ENCODE results near the gene STOX2. TPM values are rescaled to one million over a fixed set of nuclear protein-coding genes. Genes with fewer than 3 reads are reported as not detected.

The STOX2 gene
- total and polyA plus RNA-seq, 12 donors = 2.2 to 25.5 (median 13.7) TPM

DNA sequence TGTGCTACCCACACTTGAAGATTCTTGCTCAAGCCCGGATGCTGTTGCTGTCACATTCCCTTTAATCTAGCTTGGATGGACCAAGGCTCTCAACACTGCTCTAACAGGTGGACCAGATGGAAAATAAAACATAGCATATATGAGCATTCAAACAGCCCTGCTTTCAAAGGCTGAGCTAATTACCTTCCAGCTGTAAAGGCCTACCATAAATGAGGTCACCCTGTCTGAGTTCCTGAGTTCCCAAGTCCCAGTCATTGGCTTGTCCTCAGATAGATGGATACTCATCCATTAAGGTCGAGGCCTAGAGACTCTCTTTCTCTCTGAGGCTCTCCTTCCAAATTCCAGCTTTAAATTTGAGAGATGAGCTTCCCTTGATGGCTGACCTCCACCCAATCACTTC, 147.5 kb downstream of the STOX2 start:
- WGBS, 2 donors = 90 to 92% methylated on average over 2 of the region's 2 CpGs
- TF ChIP-seq, protein P1, sequence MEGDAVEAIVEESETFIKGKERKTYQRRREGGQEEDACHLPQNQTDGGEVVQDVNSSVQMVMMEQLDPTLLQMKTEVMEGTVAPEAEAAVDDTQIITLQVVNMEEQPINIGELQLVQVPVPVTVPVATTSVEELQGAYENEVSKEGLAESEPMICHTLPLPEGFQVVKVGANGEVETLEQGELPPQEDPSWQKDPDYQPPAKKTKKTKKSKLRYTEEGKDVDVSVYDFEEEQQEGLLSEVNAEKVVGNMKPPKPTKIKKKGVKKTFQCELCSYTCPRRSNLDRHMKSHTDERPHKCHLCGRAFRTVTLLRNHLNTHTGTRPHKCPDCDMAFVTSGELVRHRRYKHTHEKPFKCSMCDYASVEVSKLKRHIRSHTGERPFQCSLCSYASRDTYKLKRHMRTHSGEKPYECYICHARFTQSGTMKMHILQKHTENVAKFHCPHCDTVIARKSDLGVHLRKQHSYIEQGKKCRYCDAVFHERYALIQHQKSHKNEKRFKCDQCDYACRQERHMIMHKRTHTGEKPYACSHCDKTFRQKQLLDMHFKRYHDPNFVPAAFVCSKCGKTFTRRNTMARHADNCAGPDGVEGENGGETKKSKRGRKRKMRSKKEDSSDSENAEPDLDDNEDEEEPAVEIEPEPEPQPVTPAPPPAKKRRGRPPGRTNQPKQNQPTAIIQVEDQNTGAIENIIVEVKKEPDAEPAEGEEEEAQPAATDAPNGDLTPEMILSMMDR (IDR thresholded peaks at IDR 0.05) = no peak
- DNase-seq = no peak
- H3K27ac ChIP-seq = no peak overlapping the region
- no peak overlapping the region for H3K4me3 ChIP-seq
- peaks cover 0 to 7% (median 0%) of the 10 kb centered on the region in 11 donors for H3K9me3 ChIP-seq
- ATAC-seq = no peak
- no peaks in the 10 kb centered on the region for H3K4me1 ChIP-seq
- H3K36me3 ChIP-seq = no peaks in the 10 kb centered on the region
- intact Hi-C loops (cut with DNase I) = no loop called here
- no peaks in the 10 kb centered on the region for H3K27me3 ChIP-seq

DNA sequence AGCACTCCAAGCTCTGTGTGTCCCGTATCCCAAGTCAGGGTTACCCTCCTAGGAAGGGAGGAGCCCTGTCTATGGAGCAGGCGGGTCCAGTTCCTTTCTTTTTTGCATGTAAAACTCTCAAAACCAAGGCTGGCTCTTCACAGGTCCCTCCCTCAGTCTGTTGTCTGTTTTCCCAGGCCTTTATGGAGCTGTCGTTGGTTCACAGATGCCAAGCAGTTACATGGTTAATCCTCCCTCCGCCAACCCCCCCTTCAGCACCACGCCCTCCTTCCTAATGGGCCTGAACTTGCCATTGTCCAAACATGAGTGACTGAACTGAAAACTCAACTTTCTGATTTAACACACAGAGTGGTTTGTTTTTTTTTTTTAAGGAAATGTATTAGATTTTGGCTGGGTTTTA, 148.3 kb downstream of the STOX2 start:
- 84 to 94% methylated on average over 5 of the region's 5 CpGs for WGBS, 2 donors
- intact Hi-C loops (cut with DNase I) = no loop called here

DNA sequence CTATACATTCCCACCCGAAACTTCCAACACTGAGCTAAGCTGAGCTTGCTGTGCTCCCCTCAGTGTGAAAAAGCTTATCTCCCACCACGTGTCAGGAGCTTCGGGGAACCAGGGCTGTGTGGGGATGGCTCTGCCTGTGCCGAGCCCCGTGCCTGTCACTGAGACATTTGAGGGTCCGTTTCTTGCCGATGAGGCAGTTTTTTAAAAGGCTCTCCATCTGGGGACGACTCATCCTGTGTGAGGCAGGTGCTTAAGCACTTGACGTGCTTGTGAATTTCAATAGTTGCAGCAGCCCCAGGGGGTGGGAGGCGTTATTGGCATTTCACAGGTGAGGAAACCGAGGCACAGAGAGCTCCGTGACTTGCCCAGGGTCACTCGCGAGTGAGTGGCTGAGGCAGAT, 151.8 kb downstream of the STOX2 start:
- no peak for ATAC-seq
- no peak for DNase-seq
- Histone ChIP-seq H3K27ac (no peak overlapping the region), H3K27me3 (no peaks in the 10 kb centered on the region), H3K9me3 (no peaks in the 10 kb centered on the region), H3K4me1 (peaks cover 0 to 8% (median 0%) of the 10 kb centered on the region in 9 donors), H3K36me3 (no peaks in the 10 kb centered on the region), H3K4me3 (no peak overlapping the region)
- TF ChIP-seq, protein P1 (IDR thresholded peaks at IDR 0.05) = no peak
- intact Hi-C loops (cut with DNase I) = no loop called here
- 78 to 83% methylated on average over 14 of the region's 14 CpGs for WGBS, 2 donors

More for the DNA sequence above, 148.3 kb downstream of the STOX2 start:
- no peak for ATAC-seq
- no peaks in the 10 kb centered on the region for H3K36me3 ChIP-seq
- DNase-seq = no peak
- H3K4me3 ChIP-seq = no peak overlapping the region
- no peak overlapping the region for H3K27ac ChIP-seq
- H3K4me1 ChIP-seq = peaks cover 0 to 1% (median 0%) of the 10 kb centered on the region in 9 donors
- no peaks in the 10 kb centered on the region for H3K27me3 ChIP-seq
- H3K9me3 ChIP-seq = peaks cover 0 to 5% (median 0%) of the 10 kb centered on the region in 11 donors
- TF ChIP-seq, protein P1 (IDR thresholded peaks at IDR 0.05) = no peak

DNA sequence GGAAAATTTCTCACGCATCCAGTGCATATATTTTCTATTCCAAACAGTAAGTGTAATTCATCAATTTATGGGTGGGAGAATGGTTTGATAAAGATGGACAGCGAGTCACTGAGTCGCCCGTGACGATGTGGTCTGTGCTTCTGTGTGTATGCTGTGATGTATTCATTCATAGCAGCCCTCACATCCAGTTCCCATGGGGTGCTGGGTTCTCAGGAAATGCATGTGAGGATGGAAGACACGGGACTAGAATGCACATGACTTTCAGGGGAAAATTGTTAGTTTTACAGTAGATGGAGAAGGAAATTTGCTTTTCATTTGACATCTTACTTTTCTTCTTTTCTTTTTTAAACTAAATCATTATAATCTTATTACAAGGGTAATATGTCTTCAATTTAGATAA, 152.9 kb downstream of the STOX2 start:
- 73 to 78% methylated on average over 6 of the region's 6 CpGs for WGBS, 2 donors
- intact Hi-C loops (cut with DNase I) = no loop called here
- no peaks in the 10 kb centered on the region for H3K27me3 ChIP-seq
- TF ChIP-seq, protein P1 (IDR thresholded peaks at IDR 0.05) = no peak
- peaks cover 0 to 8% (median 0%) of the 10 kb centered on the region in 9 donors for H3K4me1 ChIP-seq
- no peaks in the 10 kb centered on the region for H3K36me3 ChIP-seq
- no peaks in the 10 kb centered on the region for H3K9me3 ChIP-seq
- no peak overlapping the region for H3K27ac ChIP-seq
- no peak for DNase-seq
- ATAC-seq = no peak
- no peak overlapping the region for H3K4me3 ChIP-seq
